ENCODE results near the gene ANKEF1.
"Not testable (repeated sequence)": the region's sequence is repeated elsewhere in the genome, so short reads cannot be mapped to it uniquely, and the experiment has no call there.

ANKEF1 gene

DNA sequence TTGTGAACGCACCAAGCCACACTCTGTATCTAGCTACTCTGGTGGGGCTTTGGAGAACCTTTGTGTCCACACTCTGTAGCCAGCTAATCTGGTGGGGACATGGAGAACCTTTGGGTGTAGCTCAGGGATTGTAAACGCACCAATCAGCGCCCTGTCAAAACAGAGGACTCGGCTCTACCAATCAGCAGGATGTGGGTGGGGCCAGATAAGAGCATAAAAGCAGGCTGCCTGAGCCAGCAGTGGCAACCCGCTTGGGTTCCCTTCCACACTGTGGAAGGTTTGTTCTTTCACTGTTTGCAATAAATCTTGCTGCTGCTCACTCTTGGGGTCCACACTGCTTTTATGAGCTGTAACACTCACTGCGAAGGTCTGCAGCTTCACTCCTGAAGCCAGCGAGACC is 2.5 kb upstream of the ANKEF1 start:
- DNase-seq (ENCODE audit: low read depth in 4 of 4, low spot score in 1 of 4), result not testable (repeated sequence)

DNA sequence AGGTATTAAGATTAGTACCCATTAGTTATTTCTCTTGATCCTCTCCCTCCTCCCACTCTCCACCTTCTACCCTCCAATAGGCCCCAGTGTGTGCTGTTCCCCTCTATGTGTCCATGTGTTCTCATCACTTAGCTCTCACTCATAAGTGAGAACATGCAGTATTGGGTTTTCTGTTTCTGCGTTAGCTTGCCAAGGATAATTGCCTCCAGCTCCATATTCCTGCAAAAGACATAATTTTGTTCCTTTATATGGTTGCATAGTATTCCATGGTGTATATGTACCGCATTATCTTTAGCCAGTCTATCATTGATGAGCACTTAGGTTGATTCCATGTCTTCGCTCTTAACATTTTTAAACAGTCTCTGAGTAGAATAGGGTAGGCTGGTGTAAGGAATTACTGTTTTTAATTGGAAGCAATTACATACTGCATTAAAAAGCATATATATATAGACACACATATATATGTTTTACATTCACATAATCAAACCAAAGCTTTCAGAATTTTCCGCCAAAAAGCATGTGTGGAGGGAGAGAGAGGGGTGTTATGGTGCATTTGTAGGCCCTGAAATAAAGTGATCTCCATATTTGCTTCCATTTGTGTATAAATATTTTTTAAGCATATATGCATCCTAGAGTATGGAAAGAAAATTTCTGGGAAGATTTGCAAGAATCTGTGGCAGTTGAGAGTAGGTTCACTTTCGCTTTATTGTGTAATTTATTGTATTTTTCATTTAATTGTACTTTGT is 709 bp upstream of the ANKEF1 start:
- DNase-seq (ENCODE audit: low read depth in 4 of 4, low spot score in 1 of 4), result no peak

DNA sequence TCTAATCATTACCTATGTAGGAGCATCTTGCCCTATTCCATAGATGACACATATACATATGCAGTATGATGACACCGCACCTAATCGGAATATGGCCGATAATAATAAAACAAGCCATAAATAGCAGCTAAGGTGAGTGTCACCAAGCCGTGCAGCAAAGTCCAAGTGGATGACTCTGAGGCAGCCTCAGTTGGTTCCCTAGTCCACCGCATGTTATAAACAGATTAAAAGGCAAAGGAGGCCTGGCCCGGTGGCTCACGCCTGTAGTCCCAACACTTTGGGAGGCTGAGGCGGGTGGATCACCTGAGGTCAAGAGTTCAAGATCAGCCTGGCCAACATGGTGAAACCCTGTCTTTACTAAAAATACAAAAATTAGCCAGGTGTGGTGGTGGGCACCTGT is 1.5 kb downstream of the ANKEF1 start:
- not testable (repeated sequence) for DNase-seq (ENCODE audit: low read depth in 4 of 4, low spot score in 1 of 4)

DNA sequence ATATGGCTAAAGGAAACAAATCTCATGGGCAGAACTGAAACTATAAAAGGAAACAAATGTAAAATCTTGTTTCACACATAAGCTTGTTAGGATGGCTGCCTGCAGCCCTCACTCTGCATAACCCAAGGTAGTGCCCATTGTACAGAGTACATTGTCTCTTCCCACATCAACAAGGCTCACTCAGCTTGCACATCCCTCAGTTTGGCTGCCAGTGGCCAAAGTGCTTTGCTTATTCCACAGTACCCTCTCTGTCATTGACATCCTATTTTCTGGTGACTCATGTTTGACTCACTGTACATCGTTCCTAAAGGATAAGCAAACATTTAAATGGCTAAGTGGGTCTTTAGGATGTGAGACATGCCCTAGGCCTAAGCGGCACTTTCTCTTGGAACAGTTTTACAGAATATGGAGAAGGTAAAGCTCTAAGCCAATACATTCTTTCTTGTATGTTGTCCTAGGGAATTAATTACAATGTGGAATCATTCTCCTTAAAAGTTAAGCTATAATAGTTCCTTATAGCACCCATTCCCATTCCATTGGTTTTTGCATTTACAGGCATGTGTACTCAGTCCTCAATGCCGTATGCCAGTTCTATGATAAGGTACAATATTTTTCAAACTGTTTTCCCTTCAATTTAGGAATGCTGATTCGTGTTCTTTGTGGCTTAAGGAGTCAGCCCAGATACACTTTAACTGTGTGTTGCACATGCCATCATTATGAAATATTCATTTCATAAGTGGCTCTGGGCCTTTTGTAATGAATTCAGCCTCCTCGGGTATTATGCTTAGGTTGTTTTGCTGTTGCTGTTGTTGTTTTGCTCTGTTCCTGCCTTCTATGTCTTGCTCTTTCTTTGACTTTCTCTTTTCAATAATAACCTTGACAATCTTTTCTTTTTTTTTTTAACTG is 5.5 kb downstream of the ANKEF1 start:
- DNase-seq (ENCODE audit: low read depth in 4 of 4, low spot score in 1 of 4), result no peak

DNA sequence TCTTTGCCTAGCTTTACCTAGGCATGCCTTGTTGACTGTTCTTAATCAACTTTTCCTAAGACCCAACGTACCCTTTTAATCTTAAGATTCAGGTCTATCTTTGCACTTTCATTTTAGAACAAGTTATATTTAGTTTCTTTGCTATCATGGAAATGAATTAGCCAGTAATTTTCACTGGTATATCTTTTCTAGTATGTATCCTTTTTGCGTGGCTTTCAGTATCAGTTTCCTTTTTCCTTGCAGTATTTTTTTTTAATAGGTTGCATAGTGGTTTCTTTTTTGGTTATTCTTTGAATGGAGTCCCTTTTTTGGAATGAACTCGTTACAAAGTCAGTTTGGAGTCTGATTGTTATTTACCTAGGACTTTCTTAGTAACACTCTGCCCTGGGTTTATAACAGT is 7.3 kb downstream of the ANKEF1 start:
- DNase-seq (ENCODE audit: low read depth in 4 of 4, low spot score in 1 of 4), result no peak

DNA sequence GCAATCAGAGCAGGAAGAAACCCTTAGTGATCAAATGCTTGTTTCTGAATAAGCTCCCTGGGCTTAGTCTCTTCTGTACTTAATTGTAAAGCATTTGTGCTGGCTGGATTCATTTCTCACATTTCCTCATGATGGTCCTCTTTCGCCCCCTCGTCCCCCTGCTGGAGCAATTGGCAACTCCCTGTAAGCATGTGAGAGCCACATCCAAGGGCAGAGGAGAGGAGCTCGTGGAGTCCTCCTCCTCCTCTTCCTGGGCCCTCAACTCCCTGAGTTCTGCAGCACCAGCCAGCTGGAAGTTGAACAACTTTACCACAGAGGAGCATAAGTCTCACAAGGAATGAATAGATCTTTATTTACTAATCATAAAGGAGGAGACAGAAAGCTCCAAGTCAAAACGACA is 12.6 kb downstream of the ANKEF1 start:
- no peak for DNase-seq (ENCODE audit: low read depth in 4 of 4, low spot score in 1 of 4)

DNA sequence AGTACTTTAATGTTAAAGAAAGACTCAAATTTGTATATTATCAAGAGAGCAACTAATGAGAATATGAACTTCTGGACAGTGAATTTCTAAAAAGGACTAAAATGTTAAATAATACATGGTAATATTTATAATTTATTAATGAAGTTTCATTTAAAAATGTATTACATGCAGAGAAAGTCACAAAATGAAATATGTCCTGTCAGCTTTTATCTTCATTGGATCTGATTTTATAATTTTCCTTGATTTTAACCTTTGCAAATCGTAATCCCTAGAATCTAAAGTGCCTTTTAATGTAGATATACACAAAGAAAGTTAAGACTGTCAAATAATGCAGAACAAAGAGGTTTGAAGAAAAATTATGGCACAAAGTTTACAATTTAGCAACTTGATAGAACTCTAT is 16.4 kb downstream of the ANKEF1 start:
- DNase-seq (ENCODE audit: low read depth in 4 of 4, low spot score in 1 of 4), result no peak

DNA sequence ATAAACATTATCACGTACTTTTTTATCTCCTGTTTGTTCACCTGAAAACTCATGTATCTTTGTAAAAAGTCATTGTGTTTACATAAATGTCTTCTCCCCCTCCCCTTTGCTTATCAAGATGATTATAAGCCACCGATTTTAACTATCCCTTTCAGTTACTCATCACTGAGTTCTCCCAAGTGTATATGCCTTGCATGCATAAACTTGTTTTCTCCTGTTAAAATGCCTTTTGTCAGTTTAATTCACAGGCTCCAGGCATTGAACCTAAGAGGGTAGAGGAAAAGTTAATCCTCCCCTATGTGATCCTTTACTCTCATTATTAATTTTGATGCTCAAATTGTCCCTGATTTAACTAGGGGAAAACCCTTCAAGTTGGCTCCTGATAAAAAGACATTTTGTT is 24.2 kb downstream of the ANKEF1 start:
- DNase-seq (ENCODE audit: low read depth in 4 of 4, low spot score in 1 of 4), result no peak

DNA sequence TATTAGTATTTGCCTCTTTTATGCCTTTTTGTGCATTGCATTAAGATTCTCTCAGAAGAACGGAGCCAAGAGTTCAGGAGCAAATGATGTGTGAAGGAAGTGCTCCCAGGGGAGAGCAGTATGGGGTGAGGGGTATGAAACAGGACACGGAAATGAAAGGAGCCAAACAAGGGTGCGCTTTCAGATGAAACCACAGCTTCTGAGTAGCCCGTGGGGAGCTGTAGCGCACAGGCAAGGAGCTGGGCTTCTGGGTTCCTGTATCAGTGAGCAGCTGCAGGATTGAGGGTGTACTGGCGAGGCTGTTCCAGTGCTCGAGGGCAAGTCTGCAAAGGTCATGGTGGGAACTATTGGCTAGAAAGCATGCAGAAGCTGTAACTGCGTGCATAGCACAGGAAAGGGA is 25.4 kb downstream of the ANKEF1 start:
- DNase-seq (ENCODE audit: low read depth in 4 of 4, low spot score in 1 of 4), result no peak

DNA sequence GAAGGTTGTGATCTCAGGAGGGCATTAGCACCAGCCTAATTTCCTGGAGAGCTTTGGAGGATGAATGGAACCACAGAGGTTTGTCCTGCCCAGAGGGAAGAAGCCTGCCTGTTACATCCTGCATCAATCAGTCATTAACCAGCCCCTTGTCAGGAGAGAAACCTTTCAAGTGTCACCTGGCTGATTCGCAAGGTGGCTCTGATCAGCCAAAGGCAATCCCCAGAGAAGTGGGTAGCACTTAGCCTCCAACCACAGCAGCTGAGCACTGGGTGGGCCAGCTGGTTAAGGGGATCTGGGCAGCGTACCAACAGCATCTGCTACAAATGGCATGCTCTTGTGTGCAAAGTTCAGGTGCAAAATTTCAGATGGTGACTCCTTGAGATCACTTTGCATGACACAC is 26.9 kb downstream of the ANKEF1 start:
- no peak for DNase-seq (ENCODE audit: low read depth in 4 of 4, low spot score in 1 of 4)

DNA sequence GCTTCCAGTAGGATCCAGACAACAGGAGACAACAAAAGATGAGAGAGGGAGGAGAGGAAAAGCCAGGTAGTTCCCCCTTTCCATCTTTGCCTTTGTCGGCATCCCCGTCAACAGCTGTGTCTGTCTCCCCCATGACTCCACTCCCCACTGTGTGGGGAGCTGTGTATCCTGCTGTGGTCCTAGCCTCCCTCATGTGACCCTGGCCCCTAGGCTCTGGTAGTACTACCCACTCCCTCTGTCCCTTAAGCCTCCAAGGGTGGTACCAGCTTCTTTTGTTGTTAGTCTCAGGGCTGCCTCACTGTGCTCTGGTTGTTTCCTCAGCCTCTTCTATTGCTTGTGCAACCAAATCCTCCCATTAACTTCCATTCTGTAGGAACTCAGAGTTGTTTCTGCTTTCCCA is 28.7 kb downstream of the ANKEF1 start:
- DNase-seq (ENCODE audit: low read depth in 4 of 4, low spot score in 1 of 4), result no peak

DNA sequence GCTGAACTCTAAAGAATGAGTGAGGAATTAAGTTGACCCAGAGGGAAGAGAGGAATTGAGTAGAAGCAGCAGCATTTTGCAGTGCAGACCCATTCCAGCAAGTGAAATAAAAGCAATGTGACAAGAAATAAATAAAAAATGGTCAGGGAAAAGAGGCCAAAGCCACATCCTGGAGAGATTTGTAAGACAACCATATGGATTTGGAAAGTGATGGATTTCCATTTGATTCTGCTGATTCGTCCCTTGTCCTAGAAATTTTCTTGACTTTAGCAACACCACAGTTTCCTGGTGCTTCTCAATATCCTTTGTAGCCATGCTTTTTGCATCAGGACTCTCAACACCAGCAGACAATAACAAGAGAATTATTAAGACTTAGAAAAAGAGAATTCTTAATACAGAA is 29.8 kb downstream of the ANKEF1 start:
- no peak for DNase-seq (ENCODE audit: low read depth in 4 of 4, low spot score in 1 of 4)

DNA sequence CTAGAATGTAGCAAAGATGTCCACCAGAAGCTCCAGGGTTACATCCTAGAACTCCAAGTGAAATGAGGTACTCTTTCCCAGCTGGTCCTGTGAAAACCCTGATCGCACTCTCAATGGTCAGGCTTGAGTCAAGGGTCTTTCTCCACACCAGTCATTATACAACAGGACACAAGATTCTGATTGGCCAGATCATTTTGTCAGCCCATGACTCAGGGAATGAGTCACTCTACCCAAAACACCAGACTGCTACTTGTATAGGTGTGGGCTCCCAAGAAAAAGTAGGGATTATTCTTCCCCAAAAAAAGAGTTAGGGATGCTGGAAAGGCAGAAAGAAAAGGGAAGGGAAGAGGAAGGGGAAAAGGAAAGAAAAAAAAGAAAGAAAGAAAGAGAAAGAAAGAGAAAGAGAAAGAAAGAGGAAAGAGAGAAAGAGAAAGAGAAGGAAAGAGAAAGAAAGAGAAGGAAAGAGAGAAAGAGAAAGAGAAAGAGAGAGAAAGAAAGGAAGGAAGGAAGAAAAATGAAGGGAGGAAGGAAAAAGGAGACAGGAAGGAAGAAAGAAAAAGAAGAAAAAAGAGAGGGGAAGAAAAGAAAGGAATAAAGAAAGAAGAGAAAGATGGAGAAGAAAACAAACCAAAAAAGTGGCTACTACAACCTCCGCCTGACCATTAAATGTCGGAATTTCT is 30.5 kb downstream of the ANKEF1 start:
- no peak for DNase-seq (ENCODE audit: low read depth in 4 of 4, low spot score in 1 of 4)

DNA sequence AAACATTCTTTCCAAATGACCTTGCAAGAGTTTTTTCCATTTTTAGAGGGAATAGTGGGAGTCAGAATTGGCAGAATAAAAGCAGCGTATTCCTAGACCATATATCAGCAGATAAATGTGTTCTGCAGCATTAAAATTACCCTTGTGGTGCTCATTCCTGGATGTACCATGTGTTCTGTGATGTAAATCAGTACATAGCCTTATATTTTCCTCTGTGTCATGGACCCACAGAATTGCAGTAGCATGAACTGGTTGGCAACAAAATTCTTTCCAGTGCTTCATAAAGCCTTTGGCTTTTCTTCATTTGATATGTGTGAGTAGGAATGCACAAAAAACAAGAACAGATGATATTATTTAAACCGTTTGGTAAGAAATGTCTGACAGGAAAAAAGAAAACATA is 32.5 kb downstream of the ANKEF1 start:
- no peak for DNase-seq (ENCODE audit: low read depth in 4 of 4, low spot score in 1 of 4)

DNA sequence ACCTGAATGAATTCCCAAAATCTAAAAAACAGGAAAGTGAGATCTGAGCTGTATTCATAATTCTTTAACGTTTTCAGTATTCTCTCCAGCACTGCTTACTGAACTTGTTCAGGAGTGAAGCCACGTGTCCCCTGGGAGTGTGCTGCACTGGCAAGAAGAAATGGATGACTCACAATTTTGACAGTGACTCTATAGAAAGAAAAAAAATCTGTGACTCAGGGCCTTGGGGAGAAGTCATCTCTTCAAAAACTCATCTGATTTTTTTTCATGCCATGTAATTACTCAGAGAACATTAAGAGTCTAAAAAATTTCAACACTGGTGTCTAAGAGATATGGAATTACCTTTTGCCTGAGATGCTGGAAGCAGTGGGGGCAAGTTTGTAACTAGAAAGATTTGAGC is 39.7 kb downstream of the ANKEF1 start:
- DNase-seq (ENCODE audit: low read depth in 4 of 4, low spot score in 1 of 4), result no peak

DNA sequence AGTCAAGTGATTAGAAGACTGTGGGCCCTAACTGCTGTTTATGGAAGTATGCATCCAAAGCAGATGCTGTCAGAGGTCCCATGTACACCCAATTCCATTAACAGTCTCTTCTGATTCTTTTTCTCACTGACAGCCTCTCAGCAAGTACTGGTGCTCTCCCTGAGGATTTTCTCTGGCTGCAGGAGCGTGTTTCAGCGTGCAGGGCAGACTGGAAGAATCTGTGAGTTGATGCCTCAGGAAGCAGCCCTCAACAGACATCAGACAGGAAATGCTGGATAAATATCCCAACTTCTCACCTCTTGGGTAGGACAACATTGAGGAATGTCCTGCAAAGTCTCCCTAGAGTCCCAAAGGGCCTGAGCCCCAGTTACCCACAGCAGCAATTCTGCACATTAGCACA is 40.8 kb downstream of the ANKEF1 start:
- no peak for DNase-seq (ENCODE audit: low read depth in 4 of 4, low spot score in 1 of 4)

DNA sequence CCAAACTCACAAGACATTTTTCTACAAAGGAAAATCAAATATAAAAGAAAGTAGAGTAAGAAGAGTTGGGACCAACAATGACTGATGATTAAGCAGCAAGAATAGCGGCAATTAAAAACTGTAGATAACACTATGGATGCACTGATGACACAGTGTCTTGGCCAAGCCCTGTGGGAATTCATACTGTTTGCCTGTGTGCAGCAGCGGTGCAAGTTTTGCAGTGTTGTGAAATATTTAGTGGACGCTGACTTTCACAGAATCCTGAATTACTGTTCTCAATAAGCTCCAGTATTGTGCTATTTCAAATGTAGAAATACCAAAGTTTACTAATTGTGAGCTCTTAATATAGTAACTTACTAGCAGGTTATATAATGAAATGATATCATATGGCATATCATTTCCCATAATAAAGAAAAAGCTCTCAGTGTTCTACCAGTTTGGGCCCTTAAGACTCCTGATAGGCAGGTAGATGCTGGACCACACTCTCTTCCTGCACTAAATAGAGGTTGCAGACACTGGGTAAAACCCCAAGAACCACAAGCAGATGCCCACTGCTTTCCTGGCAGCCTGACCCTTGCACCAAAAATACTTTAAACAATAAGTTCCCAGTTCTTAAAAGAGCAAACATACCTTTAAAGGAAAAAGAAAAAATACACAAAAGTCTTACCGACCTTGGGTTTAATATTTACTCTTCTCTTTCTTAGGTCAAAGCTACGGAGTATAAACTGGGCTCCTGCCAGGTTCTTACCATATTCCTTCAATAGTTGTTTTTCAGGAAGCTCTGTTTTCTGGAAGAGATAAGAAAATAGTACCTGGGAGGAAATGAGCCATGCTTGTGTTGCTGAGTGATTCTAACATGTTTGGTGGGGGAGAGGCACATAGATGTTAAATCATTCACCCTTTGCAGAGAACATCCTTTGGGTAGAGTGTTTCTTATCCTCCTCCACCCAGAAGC is 41.6 kb downstream of the ANKEF1 start:
- no peak for DNase-seq (ENCODE audit: low read depth in 4 of 4, low spot score in 1 of 4)

DNA sequence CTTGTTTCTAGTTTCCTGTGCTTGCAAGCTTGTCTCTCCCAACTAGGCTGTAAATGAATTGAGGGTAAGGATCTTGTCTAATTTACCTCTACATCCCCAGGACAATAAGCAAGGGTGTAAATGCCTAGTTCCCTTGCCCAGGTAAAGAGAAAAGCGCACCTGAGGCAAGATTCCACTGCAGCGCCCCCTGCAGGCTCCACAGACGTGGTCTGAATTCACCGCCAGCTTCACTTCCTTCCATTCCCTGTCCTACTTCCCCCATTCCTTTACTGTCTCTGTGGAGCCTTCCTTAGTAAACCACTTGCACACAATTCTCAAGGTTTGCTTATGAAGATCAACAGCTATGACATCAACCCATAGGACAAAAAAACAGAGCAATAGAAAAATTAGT is 42.3 kb downstream of the ANKEF1 start:
- DNase-seq (ENCODE audit: low read depth in 4 of 4, low spot score in 1 of 4), result no peak

DNA sequence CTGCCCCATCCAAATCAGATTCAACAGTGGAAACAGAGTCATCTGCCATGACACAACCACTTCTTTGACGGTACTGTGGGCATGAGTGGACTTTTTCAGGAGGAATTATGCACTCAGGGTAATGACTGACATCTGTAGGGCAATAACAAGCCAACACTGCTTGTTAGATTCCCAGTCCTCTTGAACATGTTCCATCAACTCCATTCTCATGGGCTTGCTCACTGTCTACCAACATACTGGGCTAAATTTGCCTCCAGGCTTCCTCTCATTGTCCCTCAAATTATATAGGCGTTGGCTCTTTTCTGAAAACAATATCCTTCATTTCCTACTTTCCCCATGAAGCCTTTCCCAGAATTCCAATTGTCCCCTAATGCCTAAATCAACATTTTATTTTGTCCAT is 43.1 kb downstream of the ANKEF1 start:
- DNase-seq (ENCODE audit: low read depth in 4 of 4, low spot score in 1 of 4), result no peak

DNA sequence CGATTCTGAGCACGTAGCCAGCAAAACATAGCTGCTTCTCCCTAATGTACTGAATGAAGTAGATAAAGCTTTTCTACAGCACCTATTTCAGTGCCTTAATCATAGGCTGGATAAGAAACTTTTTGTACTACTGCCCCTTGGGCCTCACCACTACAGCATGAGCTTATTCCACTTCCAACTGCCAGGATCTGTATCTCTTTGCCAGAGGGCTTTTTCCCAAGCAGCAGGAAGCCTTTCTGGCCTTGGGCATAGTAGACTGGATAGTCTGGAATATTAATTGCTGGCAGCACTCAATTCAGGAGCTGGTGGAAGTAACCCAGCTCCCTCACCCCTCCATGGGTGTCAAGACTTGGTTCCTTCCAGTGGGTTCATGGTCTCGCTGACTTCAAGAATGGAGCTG is 43.6 kb downstream of the ANKEF1 start:
- DNase-seq (ENCODE audit: low read depth in 4 of 4, low spot score in 1 of 4), result no peak

DNA sequence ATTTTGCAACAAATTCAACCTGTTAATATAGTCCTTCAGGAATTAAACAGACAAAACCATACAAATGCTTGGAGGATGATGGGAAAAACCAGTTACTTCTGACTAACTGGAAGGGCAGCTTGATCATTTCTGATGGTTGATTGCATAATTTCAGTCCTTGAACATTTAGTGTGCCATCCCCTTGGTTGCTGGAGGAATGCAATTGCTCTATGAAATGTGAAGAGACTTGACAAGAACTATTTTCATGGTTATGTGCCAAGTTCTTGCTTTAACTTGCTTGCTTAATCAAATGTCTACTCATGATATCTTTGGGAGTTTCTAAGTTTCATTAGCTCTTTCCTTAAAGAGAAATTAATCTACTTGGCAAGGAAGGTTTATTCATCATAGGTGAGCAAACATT is 45.2 kb downstream of the ANKEF1 start:
- no peak for DNase-seq (ENCODE audit: low read depth in 4 of 4, low spot score in 1 of 4)

All from stimulated activated CD4-positive, alpha-beta T cell treated with anti-CD3 and anti-CD28 coated beads, Interleukin-1b, Interleukin-23, amount 100 ng/mL, for 24 hours (primary cell).